Cardiac fibroblast (primary cell): ENCODE measurements around the gene TMEM11.
"Not testable (repeated sequence)": the region's sequence is repeated elsewhere in the genome, so short reads cannot be mapped to it uniquely, and the experiment has no call there.

Experiments used
- DNase-seq, 2 donors: peaks; one replicate each; pipeline versions ENCODE4 v3.0.0 to v3.0.0-alpha.2; 2010; ENCODE audit warnings: low read depth in 2 of 2
- H3K4me3 ChIP-seq, 2 donors: replicated peaks in 1 of 2; 1 replicate in 1 of 2; 2 replicates in 1 of 2; pipeline ENCODE4 v1.5.1; 2011; ENCODE audit warnings: low read depth in 2 of 2, low read length in 2 of 2, mild to moderate bottlenecking in 2 of 2, moderate library complexity in 1 of 2
- CTCF ChIP-seq: IDR thresholded peaks from one replicate; pipeline ENCODE4 v1.5.1; 2011; ENCODE audit warnings: low read depth, mild to moderate bottlenecking, low read length, inconsistent platforms

The TMEM11 gene

GRCh38 chr17:21231533-21231932 is 17.6 kb upstream of the TMEM11 start:
- TF ChIP-seq CTCF, result no peak
- no peak for DNase-seq
- H3K4me3 ChIP-seq, result no peak overlapping the region

GRCh38 chr17:21228845-21229244 is 14.9 kb upstream of the TMEM11 start:
- DNase-seq, result no peak
- TF ChIP-seq CTCF, result no peak
- no peak overlapping the region for H3K4me3 ChIP-seq

GRCh38 chr17:21228111-21228510 is 14.2 kb upstream of the TMEM11 start:
- no peak overlapping the region for H3K4me3 ChIP-seq
- no peak for DNase-seq
- no peak for TF ChIP-seq CTCF

DNA sequence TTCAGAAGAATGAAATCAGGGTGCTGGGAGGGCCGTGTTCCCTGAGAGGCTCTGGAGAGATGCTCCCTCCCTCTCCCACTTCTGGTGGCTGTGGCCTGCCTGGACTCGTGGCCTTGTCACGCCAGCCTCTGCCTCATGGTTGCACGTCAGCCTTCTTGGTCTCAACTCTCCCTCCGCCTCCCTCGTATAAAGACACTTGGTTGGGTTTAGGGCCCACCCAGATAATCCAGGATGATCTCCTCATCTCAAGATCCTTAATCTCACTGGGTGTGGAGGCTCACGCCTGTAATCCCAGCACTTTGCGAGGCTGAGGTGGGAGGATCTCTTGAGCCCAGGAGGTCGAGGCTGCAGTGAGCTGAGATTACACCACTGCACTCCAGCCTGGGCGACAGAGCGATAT is 13.3 kb upstream of the TMEM11 start:
- not testable (repeated sequence) for DNase-seq, H3K4me3 ChIP-seq

DNA sequence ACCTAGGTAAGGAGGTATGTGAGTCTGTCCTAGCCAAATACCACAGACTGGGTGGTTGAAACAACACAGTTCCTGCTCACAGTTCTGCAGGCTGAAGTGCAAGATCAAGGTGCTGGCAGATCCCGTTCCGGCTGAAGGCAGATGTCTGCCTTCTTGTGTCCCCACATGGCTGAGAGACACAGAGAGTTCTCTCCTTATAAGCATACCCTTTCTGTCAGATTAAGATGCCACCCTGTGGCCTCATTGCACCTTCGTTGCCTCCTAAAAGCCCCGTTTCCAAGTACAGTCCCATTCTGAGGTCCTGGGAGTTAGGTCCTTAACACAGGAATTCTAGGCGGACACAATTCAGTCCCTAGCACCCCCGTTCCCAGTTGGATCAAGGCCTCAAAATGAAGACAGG is 9.1 kb upstream of the TMEM11 start:
- no peak for TF ChIP-seq CTCF
- DNase-seq, result no peak
- H3K4me3 ChIP-seq, result no peak overlapping the region

GRCh38 chr17:21218831-21219380 is 4.9 kb upstream of the TMEM11 start:
- no peak for TF ChIP-seq CTCF
- no peak overlapping the region for H3K4me3 ChIP-seq
- no peak for DNase-seq

DNA sequence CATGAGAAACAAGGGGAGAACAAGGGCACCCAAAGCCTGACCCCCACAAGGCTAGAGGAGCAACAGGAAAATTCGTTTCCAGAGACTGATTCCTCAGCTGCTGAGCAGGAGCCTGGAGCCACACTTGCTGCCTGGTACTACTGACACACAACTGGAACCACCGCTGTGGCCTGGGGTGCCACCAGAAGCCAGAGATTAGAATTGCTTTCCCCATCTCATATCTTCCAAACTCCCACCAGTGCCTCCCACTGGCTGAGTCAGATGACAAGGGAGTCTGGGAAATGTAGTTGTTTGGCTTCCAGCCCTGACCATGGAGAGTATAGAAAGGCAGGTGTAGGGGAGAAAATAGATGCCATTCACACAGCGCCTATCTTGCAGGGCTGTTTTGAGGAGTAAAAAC is 4.1 kb upstream of the TMEM11 start:
- TF ChIP-seq CTCF, result no peak
- no peak overlapping the region for H3K4me3 ChIP-seq
- no peak for DNase-seq
